HepG2 (cell line): ENCODE measurements around the gene KCNT2. TPM values are rescaled to one million over a fixed set of nuclear protein-coding genes. Genes with fewer than 3 reads are reported as not detected.

Experiments
- RFXAP ChIP-seq: sonication (generic); formaldehyde crosslinking; IDR thresholded peaks from 2 replicates; pipeline ENCODE4 v1.4.0; 2020; ENCODE audit warnings: missing genetic modification reagents, borderline replicate concordance
- ZNF3 ChIP-seq: IDR thresholded peaks from 2 replicates; pipeline ENCODE4 v1.7.0; 2017; ENCODE audit warnings: inconsistent platforms
- polyA plus RNA-seq, 8 experiments: library from polyadenylated mRNA; depleted of rRNA in 3 of 8; stranded (reverse) in 7 of 8; unstranded in 1 of 8; fragments of >200 nt; fragmentation: Illumina TruSeq in 4 of 8; extraction: Trizol in 4 of 8; gene quantifications; 2 replicates each; pipeline versions ENCODE4 v1.2.1 to v1.2.3, GENCODE V29; 2011 to 2016; ENCODE audit warnings: low read depth in 4 of 8, missing spikeins in 1 of 8, mixed read lengths in 1 of 8; ENCODE audit not compliant: insufficient read depth in 1 of 8
- total RNA-seq, 5 experiments: library from RNA; depleted of rRNA; stranded (reverse); fragments of >200 nt; fragmentation: Illumina TruSeq; extraction: Trizol; gene quantifications; 2 replicates each; pipeline ENCODE4 v1.2.3, GENCODE V29; 2016; ENCODE audit warnings: low read depth in 1 of 5
- TF ChIP-seq, protein P1 (sequence below): sonication (generic); formaldehyde crosslinking; IDR thresholded peaks from 2 replicates; pipeline ENCODE4 v1.8.0; 2022; ENCODE audit warnings: mild to moderate bottlenecking, missing genetic modification reagents; ENCODE audit not compliant: insufficient replicate concordance
- TF ChIP-seq, protein P2 (sequence below): sonication (generic); formaldehyde crosslinking; IDR thresholded peaks from 2 replicates; pipeline ENCODE4 v1.5.0; 2020; ENCODE audit warnings: missing genetic modification reagents, mild to moderate bottlenecking, borderline replicate concordance
- TF ChIP-seq, protein P3 (sequence below): sonication (generic); formaldehyde crosslinking; IDR thresholded peaks from 2 replicates; pipeline ENCODE4 v1.4.0; 2020; ENCODE audit warnings: missing genetic modification reagents
- TF ChIP-seq, protein P4 (sequence below), 2 experiments: sonication (generic) in 1 of 2; formaldehyde crosslinking in 1 of 2; IDR thresholded peaks; 2 replicates each; pipeline versions ENCODE4 v1.4.0 to v1.6.1; 2016 to 2020; ENCODE audit warnings: borderline replicate concordance in 1 of 2, low read depth in 1 of 2, mild to moderate bottlenecking in 1 of 2, missing genetic modification reagents in 1 of 2
- TF ChIP-seq, protein P5 (sequence below): sonication (generic); formaldehyde crosslinking; conservative IDR thresholded peaks from 2 replicates; pipeline ENCODE4 v1.4.0; 2020; ENCODE audit warnings: missing genetic modification reagents

KCNT2 gene
- total and polyA plus RNA-seq, 2 of the 13 experiments (the other 11 are each of a cell fraction or from before 2014, with no cell fraction given) = not detected

DNA sequence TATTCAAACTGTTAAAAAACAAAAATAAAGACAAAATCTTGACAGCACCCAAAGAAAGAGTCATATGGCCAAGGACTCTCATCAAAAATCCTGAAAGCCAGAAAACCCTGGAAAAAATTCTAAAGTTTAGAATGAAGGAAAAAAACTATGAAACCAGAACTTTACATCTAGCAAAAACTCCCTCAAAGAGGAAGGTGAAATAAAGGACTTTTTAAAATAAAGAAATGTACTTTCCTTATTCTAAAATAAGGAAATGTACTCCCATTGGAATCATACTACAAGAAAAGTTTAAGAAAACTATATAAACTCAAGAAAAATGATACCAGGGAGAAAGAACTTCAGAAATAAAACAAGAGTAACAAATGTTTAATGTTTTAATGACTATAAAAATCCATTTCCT, 206.3 kb downstream of the KCNT2 start (continued):
- TF ChIP-seq, protein P1, sequence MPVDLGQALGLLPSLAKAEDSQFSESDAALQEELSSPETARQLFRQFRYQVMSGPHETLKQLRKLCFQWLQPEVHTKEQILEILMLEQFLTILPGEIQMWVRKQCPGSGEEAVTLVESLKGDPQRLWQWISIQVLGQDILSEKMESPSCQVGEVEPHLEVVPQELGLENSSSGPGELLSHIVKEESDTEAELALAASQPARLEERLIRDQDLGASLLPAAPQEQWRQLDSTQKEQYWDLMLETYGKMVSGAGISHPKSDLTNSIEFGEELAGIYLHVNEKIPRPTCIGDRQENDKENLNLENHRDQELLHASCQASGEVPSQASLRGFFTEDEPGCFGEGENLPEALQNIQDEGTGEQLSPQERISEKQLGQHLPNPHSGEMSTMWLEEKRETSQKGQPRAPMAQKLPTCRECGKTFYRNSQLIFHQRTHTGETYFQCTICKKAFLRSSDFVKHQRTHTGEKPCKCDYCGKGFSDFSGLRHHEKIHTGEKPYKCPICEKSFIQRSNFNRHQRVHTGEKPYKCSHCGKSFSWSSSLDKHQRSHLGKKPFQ = no peak
- no peak for TF ChIP-seq ZNF3 (CRISPR knock-in tag)
- TF ChIP-seq, protein P2, sequence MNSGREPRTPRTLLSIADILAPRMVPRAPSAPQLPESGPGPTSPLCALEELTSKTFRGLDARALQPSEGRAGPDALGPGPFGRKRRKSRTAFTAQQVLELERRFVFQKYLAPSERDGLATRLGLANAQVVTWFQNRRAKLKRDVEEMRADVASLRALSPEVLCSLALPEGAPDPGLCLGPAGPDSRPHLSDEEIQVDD (CRISPR knock-in tag) = no peak
- TF ChIP-seq, protein P3, sequence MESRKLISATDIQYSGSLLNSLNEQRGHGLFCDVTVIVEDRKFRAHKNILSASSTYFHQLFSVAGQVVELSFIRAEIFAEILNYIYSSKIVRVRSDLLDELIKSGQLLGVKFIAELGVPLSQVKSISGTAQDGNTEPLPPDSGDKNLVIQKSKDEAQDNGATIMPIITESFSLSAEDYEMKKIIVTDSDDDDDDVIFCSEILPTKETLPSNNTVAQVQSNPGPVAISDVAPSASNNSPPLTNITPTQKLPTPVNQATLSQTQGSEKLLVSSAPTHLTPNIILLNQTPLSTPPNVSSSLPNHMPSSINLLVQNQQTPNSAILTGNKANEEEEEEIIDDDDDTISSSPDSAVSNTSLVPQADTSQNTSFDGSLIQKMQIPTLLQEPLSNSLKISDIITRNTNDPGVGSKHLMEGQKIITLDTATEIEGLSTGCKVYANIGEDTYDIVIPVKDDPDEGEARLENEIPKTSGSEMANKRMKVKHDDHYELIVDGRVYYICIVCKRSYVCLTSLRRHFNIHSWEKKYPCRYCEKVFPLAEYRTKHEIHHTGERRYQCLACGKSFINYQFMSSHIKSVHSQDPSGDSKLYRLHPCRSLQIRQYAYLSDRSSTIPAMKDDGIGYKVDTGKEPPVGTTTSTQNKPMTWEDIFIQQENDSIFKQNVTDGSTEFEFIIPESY (CRISPR knock-in tag) = no peak
- TF ChIP-seq, protein P4, sequence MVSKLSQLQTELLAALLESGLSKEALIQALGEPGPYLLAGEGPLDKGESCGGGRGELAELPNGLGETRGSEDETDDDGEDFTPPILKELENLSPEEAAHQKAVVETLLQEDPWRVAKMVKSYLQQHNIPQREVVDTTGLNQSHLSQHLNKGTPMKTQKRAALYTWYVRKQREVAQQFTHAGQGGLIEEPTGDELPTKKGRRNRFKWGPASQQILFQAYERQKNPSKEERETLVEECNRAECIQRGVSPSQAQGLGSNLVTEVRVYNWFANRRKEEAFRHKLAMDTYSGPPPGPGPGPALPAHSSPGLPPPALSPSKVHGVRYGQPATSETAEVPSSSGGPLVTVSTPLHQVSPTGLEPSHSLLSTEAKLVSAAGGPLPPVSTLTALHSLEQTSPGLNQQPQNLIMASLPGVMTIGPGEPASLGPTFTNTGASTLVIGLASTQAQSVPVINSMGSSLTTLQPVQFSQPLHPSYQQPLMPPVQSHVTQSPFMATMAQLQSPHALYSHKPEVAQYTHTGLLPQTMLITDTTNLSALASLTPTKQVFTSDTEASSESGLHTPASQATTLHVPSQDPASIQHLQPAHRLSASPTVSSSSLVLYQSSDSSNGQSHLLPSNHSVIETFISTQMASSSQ (IDR thresholded peaks at IDR 0.05; ENCODE audit: low read depth) = no peak
- TF ChIP-seq, protein P4 (CRISPR knock-in tag; IDR thresholded peaks at IDR 0.05; ENCODE audit: borderline replicate concordance) = no peak
- TF ChIP-seq RFXAP = no peak
- TF ChIP-seq, protein P5, sequence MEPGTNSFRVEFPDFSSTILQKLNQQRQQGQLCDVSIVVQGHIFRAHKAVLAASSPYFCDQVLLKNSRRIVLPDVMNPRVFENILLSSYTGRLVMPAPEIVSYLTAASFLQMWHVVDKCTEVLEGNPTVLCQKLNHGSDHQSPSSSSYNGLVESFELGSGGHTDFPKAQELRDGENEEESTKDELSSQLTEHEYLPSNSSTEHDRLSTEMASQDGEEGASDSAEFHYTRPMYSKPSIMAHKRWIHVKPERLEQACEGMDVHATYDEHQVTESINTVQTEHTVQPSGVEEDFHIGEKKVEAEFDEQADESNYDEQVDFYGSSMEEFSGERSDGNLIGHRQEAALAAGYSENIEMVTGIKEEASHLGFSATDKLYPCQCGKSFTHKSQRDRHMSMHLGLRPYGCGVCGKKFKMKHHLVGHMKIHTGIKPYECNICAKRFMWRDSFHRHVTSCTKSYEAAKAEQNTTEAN = no peak
